Neural crest cell (in vitro differentiated cells): Measurements from ENCODE around the gene METTL8. TPM values are rescaled to one million over a fixed set of nuclear protein-coding genes. Genes with fewer than 3 reads are reported as not detected.

Experiments used
- DNase-seq: peaks from one replicate; pipeline ENCODE4 v3.0.0; 2021; ENCODE audit warnings: low read depth, mixed read lengths, low spot score
- H3K27ac Mint-ChIP-seq: one replicate; pipeline ENCODE4 v1.8.0; 2021; ENCODE audit warnings: mild to moderate bottlenecking, mixed read lengths; ENCODE audit not compliant: unreplicated experiment
- H3K27me3 Mint-ChIP-seq: 2 replicates; pipeline ENCODE4 v1.8.0; 2021; ENCODE audit warnings: low read depth, mild to moderate bottlenecking, mixed read lengths
- H3K36me3 Mint-ChIP-seq: 2 replicates; pipeline ENCODE4 v1.8.0; 2021; ENCODE audit warnings: low read depth, mild to moderate bottlenecking, mixed read lengths
- H3K4me1 Mint-ChIP-seq: 2 replicates; pipeline ENCODE4 v1.8.0; 2021; ENCODE audit warnings: mixed read lengths
- H3K4me3 Mint-ChIP-seq: one replicate; pipeline ENCODE4 v1.8.0; 2021; ENCODE audit warnings: mild to moderate bottlenecking, mixed read lengths
- H3K9me3 Mint-ChIP-seq: 2 replicates; pipeline ENCODE4 v1.8.0; 2021; ENCODE audit warnings: mixed read lengths
- total RNA-seq: library from RNA; stranded (reverse); gene quantifications from 2 replicates; pipeline ENCODE4 v1.2.1, GENCODE V29; 2021
- TF ChIP-seq, protein P1 (sequence below): fragments of 200-600 bp; sonication (generic); conservative IDR thresholded peaks from 2 replicates; pipeline ENCODE4 v1.5.0; 2021; ENCODE audit warnings: antibody characterized with exemption, mild to moderate bottlenecking

METTL8 gene
- total RNA-seq, 1 donor from 2014 or later, result 21.6 TPM

DNA sequence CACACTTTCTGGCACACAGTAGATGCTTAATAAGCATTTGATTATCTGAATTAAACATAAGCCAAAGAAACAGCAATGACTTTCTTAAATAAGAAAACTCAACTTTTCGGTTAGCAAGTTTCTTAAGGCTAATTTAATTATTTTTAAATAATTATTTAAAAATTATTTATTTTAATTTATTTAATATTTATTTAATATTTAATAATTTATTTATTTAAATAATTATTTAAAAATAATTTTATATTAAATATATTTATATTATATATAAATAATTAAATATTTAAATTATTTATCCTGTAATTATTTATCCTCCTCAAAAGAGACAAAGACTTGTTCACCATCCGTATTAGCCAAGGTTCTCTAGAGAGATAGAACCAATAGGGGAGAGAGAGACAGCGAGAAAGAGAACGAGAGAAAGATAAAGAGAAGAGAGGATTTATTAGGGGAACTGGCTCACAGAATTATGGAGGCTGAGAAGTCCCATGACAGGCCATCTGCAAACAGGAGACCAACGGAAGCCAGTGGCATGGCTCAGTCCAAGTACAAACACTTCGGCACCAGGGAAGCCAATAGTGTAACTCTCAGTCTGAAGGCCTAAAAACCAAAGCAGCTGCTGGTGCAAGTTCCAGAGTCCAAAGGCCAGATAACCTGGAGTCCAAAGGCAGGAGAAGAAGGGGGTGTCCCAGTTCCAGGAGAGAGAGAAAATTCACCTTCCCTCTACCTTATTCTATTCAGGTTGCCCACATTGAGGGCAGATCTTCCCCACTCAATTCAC lies 125.3 kb downstream of the METTL8 start:
- H3K36me3 Mint-ChIP-seq, result peaks cover 15% of the 10 kb centered on the region
- H3K27ac Mint-ChIP-seq, result no peak overlapping the region
- H3K27me3 Mint-ChIP-seq, result no peaks in the 10 kb centered on the region
- no peak for DNase-seq
- TF ChIP-seq, protein P1, sequence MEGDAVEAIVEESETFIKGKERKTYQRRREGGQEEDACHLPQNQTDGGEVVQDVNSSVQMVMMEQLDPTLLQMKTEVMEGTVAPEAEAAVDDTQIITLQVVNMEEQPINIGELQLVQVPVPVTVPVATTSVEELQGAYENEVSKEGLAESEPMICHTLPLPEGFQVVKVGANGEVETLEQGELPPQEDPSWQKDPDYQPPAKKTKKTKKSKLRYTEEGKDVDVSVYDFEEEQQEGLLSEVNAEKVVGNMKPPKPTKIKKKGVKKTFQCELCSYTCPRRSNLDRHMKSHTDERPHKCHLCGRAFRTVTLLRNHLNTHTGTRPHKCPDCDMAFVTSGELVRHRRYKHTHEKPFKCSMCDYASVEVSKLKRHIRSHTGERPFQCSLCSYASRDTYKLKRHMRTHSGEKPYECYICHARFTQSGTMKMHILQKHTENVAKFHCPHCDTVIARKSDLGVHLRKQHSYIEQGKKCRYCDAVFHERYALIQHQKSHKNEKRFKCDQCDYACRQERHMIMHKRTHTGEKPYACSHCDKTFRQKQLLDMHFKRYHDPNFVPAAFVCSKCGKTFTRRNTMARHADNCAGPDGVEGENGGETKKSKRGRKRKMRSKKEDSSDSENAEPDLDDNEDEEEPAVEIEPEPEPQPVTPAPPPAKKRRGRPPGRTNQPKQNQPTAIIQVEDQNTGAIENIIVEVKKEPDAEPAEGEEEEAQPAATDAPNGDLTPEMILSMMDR, result no peak
- no peaks in the 10 kb centered on the region for H3K4me1 Mint-ChIP-seq
- H3K9me3 Mint-ChIP-seq, result peaks cover 26% of the 10 kb centered on the region
- no peak overlapping the region for H3K4me3 Mint-ChIP-seq

GRCh38 chr2:171307560-171307959 lies 126.2 kb downstream of the METTL8 start:
- Mint-ChIP-seq H3K4me3 (no peak overlapping the region), H3K36me3 (peaks cover 15% of the 10 kb centered on the region), H3K9me3 (peaks cover 26% of the 10 kb centered on the region), H3K4me1 (no peaks in the 10 kb centered on the region), H3K27ac (no peak overlapping the region), H3K27me3 (no peaks in the 10 kb centered on the region)
- TF ChIP-seq, protein P1, result no peak
- no peak for DNase-seq

- Mint-ChIP-seq H3K27ac (no peak overlapping the region), H3K27me3 (no peaks in the 10 kb centered on the region), H3K4me3 (no peak overlapping the region), H3K4me1 (no peaks in the 10 kb centered on the region), H3K9me3 (peaks cover 2% of the 10 kb centered on the region), H3K36me3 (no peaks in the 10 kb centered on the region)
- TF ChIP-seq, protein P1, result no peak
- no peak for DNase-seq
These were observed 135.8 kb downstream of the METTL8 start for GRCh38 chr2:171297956-171298355.

- Mint-ChIP-seq H3K27ac (no peak overlapping the region), H3K27me3 (no peaks in the 10 kb centered on the region), H3K4me3 (no peak overlapping the region), H3K36me3 (no peaks in the 10 kb centered on the region), H3K4me1 (no peaks in the 10 kb centered on the region), H3K9me3 (peaks cover 2% of the 10 kb centered on the region)
- TF ChIP-seq, protein P1, result no peak
- no peak for DNase-seq
These were observed 139.2 kb downstream of the METTL8 start for GRCh38 chr2:171294608-171295007.

- H3K9me3 Mint-ChIP-seq, result peaks cover 2% of the 10 kb centered on the region
- no peak overlapping the region for H3K4me3 Mint-ChIP-seq
- H3K4me1 Mint-ChIP-seq, result no peaks in the 10 kb centered on the region
- TF ChIP-seq, protein P1, result no peak
- no peak overlapping the region for H3K27ac Mint-ChIP-seq
- H3K36me3 Mint-ChIP-seq, result no peaks in the 10 kb centered on the region
- H3K27me3 Mint-ChIP-seq, result no peaks in the 10 kb centered on the region
- DNase-seq, result no peak
These were observed 140.1 kb downstream of the METTL8 start for GRCh38 chr2:171293661-171294060.
